GM04504 (cell line): ENCODE measurements around the gene KIAA1755.

ENCODE experiments used
- DNase-seq: peaks from one replicate; pipeline ENCODE4 v3.0.0-alpha.2; 2012; ENCODE audit warnings: low read depth

The KIAA1755 gene

DNA sequence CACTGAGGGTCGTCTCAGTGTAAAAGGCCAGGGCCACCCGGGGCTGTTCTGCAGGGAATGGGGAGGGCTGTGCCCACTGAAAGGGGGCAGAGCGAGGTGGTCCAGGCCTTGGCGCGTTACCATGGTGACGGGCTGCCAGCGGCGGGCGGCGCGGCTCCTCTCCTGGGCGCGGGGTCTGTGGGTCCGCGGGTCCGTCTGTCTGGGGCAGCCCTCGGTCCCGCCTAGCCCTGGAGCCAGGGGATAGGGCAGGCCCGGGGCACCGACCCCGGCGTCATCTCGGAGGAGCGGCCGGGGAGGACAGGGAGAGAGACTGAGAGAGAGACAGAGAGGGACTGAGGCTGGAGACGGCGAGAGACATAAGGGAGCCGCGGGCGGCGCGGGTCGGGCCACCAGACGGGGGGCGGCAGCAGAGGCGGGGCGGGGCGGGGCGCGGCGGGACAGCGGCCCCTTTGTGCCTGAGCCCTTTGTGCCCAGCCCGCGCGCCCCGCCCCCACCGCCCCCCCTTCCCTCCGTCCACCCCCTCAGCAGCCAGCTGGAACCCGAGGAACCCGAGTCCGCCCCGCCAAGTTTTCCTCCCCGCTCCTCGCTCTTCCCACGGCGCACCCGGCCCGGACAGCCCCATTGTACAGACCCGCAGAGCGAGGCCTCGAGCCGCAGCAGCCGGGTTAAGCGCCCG is at the start of gene KIAA1755:
KIAA1755 (minus strand) TSS at position 358 of the 676 bp plus-strand sequence; CDS start at position 123, 235 bp downstream.
- DNase-seq = no peak

- DNase-seq = no peak
Measured at GRCh38 chr20:38308447-38308846, 47.9 kb upstream of the KIAA1755 start.

- no peak for DNase-seq
Measured at GRCh38 chr20:38308047-38308438, 47.5 kb upstream of the KIAA1755 start.

- no peak for DNase-seq
Measured at GRCh38 chr20:38307371-38308046, 47.0 kb upstream of the KIAA1755 start.

DNA sequence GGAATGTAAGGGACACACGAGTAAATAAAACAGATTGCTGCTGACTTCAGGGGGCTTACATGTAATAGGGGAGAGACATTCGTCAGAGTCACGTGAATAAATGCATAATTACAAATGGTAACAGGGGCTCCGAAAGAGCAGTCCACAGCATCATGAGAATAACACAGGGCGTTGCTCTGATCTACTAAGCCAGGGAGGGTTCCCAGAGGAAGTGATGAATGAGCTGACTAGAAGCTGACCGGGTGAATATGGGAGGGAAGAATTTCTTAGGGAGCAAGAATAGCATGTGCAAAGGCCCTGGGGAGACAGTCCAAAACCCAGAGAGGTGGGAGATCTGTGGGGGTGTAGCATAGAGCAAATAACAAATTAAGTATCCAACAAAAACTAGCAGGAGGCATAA is 45.8 kb upstream of the KIAA1755 start:
- DNase-seq = no peak

- no peak for DNase-seq
Measured at GRCh38 chr20:38305541-38305940, 45.0 kb upstream of the KIAA1755 start.

DNA sequence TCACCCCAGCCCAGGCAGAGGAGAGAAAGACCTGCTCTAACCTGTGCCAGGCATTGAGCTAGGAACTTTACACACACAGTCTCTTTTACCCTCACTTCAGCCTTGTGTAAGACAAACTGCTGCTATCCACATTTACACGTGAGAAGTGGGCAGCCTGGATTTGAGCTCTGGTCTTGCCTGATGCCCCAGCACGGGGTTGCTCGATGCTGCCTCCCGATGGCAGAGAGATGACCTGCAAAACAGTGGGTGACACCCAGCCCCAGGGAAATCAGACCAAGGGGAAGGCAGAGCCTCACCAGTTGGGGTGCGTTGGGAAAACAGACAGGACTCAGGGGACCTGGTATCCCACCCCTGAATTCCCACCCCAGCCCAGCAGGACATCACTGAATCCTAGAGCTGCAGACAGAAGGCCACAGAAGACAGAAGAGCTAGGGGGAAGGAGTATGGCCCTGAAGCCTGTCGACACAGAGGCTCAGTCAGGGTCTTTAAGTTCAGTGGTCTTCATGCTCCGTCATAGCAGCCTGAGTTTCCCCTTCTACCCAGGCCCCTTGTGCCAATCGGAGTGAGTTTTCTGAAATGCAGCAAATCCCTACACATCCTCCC is 44.4 kb upstream of the KIAA1755 start:
- no peak for DNase-seq

DNA sequence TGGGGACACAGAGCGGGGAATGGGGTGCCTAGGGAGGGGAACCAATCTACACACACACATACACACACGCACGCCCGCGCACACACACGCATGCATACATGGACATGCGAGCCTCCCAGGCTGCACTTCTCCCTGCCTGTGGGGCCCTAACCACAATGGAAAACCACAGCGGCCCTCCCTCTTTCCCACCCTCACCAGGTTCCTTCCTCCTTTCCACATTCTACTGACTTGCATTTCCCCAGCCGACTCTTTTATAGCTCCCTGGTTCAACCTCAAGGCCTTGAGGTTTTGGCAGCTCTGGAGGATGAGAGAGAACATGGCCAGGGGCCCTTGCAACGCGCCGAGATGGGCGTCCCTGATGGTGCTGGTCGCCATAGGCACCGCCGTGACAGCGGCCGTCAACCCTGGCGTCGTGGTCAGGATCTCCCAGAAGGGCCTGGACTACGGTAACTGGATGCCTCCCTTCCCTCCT is 43.4 kb upstream of the KIAA1755 start, which contains the start of gene BPI:
BPI (plus strand) TSS at position 249 of the 472 bp plus-strand sequence; CDS start at position 317, 68 bp downstream.
- no peak for DNase-seq

DNA sequence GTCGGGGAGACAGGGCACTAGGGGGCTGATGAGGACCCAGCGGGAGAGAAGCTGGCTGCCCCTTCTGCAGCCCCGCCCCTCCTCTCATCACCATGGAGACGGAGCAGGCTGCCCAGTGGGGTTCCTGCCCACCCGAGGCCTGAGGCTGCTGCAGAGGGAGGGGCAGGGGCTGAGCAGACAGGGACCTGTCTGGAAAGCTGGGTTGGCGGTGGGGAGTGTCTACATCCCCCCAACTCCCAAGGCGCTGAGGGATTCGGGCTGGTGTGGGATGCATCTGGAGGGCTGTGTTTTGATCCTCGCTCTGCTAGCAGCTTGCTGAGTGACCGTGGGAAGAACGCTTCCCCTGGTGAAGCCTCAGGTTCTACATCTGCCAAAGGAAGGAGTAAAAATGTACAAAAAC is 42.3 kb upstream of the KIAA1755 start:
- DNase-seq = no peak

- no peak for DNase-seq
Measured at GRCh38 chr20:38301309-38301708, 40.8 kb upstream of the KIAA1755 start.

- DNase-seq = no peak
Measured at GRCh38 chr20:38300438-38300837, 39.9 kb upstream of the KIAA1755 start.

DNA sequence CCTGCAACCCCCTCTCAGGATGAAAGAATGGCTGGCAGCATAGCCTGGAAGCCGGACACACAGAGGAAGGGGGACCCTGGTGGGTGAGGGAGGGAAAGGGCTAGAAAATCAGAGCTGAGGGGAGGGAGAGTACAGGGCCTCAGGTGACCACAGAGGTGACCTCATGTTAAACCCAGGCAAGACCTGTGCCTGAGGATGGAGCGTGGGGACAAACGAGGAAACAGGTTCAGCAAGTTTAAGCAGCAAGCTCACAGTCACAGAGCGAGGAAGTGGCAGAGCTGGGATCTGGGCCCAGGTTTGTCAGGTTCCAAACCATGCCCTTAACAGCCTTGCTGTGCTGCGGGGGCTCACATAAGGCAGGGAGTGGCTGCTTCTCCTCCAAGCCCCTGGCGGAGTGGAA is 39.4 kb upstream of the KIAA1755 start:
- DNase-seq = no peak

GRCh38 chr20:38298768-38299288 is 38.3 kb upstream of the KIAA1755 start:
- DNase-seq = no peak

DNA sequence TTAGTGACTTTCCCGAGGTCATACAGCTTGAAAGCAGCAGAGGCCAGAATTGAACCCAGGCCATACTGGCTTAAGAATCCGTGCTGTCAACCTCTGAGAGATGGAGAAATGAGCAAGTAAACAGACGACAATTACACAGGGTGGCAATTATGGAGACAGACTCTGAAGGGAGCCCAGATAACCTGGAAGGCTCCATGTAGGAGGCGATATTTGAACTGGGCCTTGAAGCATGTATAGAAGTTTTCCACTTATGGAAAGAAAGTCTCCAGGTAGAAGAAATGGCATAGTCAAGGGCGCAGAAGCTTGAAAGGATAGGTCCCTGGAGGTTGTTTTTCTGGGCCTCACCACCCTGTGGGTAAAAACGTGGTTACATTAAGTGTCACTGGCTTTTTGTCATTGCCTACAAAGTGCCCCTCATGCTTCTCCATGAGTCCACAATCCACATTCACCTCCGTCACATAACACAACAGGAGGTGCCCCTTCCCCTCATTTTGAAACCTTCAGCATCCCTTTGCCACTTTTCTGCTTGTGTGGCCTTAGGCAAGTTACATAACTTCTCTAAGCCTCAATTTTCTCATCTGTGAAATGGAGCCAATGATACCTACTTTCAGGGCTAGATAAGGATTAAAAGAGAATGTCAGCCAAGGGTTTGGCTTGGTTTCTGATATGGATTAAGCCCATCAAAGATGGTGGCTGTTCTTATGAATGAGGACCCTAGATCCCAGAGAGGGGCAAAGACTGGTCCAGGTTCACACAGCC is 37.6 kb upstream of the KIAA1755 start:
- no peak for DNase-seq

- DNase-seq = no peak
Measured at GRCh38 chr20:38296433-38296832, 35.9 kb upstream of the KIAA1755 start.

DNA sequence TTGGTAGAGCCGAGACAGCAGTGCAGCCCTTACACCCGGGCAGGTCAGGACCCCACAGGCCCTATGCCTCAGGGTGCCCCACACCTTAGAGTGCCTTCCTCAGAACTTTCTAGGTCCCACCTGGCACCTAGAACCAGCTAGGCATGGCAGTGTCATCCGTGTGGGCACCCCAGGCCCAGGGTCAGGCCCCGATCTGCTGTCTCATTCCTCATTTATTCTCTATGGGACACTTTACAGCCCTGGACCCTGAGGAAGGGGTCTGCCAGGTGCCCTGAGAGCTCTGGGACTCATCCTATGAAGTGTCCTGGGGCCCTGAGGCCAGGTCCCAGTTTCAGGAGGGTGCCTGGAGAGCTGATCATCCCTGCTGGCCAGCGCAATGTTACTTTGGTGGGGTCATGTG is 35.3 kb upstream of the KIAA1755 start:
- DNase-seq = no peak

DNA sequence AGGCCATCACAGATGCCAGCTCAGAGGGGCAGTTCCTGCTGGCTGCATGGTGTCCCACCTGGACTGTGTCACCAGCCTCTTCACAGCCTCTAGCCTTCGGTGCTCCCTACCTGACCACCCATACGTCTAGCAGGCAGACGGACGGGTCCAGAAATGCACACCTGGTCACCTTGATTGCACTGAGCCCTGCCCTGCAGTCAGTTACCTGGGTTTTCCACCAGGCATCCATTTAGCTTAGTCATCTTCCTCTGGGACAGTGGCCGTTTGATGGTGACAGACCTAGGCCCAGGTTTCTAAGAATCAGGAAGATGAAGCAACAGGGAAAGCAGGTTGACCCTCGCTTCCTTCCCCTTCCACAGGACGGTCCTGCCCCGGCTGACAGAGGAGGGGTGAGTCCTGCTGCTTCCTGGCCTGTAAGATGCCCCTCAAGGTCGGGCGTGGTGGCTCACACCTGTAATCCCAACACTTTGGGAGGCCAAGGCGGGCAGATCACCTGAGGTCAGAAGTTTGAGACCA is 33.6 kb upstream of the KIAA1755 start:
- DNase-seq = no peak

DNA sequence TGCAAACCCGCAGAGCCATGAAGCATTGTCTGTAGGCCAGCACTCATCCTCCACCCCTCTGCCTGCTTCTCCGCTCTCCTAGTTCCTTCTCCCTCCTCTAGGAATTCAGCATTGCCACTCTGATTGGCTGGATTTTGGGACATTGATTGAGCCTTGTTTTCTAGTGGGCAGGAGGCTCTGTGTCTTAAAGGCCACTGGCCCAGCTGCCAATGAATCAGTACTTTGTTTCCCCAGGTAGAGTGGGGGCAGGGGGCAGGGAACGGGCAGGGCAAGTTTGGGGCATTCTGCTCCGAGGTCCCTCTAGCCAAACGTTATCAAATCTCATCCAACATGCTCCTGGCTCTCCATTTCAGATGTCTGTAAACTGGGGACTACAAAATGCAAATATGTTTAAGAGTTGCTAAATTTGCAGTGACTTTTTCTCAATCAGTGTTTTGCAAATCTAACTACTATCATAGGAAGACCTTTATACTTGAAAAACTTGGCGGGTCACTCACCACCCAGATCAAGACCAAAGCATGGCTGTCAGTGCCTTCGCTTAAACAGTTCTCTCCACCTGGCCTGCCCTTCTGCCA is 33.0 kb upstream of the KIAA1755 start:
- DNase-seq = no peak

GRCh38 chr20:38291966-38292365 is 31.4 kb upstream of the KIAA1755 start:
- DNase-seq = no peak

- no peak for DNase-seq
Measured at GRCh38 chr20:38290829-38291814, 30.6 kb upstream of the KIAA1755 start.
